ENCODE data around the gene LRP3. TPM values are rescaled to one million over a fixed set of nuclear protein-coding genes. Genes with fewer than 3 reads are reported as not detected.
A peak's percentile ranks its signal among the peaks of the same experiment; 100 is the strongest.

Gene LRP3
- total RNA-seq, 6 donors from 2014 or later = 8.2 to 29.7 (median 19.0) TPM

DNA sequence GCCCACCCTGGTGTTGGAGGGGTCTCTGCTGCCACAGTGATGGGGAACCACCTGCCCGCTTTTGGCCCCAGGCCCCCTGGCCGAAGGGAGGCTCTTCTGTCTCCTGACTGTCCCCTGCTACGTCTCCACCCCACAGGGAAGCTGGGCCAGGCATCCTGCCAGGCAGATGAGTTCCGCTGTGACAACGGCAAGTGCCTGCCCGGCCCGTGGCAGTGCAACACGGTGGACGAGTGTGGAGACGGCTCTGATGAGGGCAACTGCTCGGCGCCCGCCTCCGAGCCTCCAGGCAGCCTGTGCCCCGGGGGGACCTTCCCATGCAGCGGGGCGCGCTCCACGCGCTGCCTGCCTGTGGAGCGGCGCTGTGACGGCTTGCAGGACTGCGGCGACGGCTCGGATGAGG, 11.0 kb downstream of the LRP3 start:
- TF ChIP-seq POLR2A (IDR thresholded peaks at IDR 0.05) = no peak
- TF ChIP-seq POLR2AphosphoS5 (IDR thresholded peaks at IDR 0.05) = no peak
- TF ChIP-seq EP300 (IDR thresholded peaks at IDR 0.05) = no peak
- TF ChIP-seq, protein P1, sequence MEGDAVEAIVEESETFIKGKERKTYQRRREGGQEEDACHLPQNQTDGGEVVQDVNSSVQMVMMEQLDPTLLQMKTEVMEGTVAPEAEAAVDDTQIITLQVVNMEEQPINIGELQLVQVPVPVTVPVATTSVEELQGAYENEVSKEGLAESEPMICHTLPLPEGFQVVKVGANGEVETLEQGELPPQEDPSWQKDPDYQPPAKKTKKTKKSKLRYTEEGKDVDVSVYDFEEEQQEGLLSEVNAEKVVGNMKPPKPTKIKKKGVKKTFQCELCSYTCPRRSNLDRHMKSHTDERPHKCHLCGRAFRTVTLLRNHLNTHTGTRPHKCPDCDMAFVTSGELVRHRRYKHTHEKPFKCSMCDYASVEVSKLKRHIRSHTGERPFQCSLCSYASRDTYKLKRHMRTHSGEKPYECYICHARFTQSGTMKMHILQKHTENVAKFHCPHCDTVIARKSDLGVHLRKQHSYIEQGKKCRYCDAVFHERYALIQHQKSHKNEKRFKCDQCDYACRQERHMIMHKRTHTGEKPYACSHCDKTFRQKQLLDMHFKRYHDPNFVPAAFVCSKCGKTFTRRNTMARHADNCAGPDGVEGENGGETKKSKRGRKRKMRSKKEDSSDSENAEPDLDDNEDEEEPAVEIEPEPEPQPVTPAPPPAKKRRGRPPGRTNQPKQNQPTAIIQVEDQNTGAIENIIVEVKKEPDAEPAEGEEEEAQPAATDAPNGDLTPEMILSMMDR (IDR thresholded peaks at IDR 0.05) = no peak
- H3K4me1 ChIP-seq = no peaks in the 10 kb centered on the region
- H3K4me3 ChIP-seq = no peak overlapping the region
- 93 to 95% methylated on average over 3 to 8 of the region's 27 CpGs for WGBS, 2 donors
- H3K9me3 ChIP-seq = no peaks in the 10 kb centered on the region
- no peak for ATAC-seq (ENCODE audit: low FRiP score in 2 of 2)
- no peaks in the 10 kb centered on the region for H3K27me3 ChIP-seq
- DNase-seq = no peak
- H3K36me3 ChIP-seq = peaks cover 0 to 20% (median 9%) of the 10 kb centered on the region in 4 donors
- no peak overlapping the region for H3K27ac ChIP-seq

DNA sequence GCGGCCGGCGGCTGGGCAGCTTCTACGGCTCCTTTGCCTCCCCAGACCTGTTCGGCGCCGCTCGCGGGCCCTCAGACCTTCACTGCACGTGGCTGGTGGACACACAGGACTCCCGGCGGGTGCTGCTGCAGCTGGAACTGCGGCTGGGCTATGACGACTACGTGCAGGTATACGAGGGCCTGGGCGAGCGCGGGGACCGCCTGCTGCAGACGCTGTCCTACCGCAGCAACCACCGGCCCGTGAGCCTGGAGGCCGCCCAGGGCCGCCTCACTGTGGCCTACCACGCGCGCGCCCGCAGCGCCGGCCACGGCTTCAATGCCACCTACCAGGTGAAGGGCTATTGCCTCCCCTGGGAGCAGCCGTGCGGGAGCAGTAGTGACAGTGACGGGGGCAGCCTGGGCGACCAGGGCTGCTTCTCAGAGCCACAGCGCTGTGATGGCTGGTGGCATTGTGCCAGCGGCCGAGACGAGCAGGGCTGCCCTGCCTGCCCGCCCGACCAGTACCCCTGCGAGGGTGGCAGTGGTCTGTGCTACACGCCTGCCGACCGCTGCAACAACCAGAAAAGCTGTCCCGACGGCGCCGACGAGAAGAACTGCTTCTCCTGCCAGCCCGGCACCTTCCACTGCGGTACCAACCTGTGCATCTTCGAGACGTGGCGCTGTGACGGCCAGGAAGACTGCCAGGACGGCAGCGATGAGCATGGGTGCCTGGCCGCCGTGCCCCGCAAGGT, 11.6 kb downstream of the LRP3 start:
- Histone ChIP-seq H3K27me3 (no peaks in the 10 kb centered on the region), H3K36me3 (peaks cover 0 to 20% (median 9%) of the 10 kb centered on the region in 4 donors), H3K4me3 (no peak overlapping the region), H3K27ac (no peak overlapping the region), H3K9me3 (no peaks in the 10 kb centered on the region), H3K4me1 (no peaks in the 10 kb centered on the region)
- DNase-seq (peak in 1 of 2 donors; percentile 85), ATAC-seq (ENCODE audit: low FRiP score in 2 of 2) (no peak)
- no peak for TF ChIP-seq EP300 (IDR thresholded peaks at IDR 0.05)
- no peak for TF ChIP-seq POLR2AphosphoS5 (IDR thresholded peaks at IDR 0.05)
- no peak for TF ChIP-seq POLR2A (IDR thresholded peaks at IDR 0.05)
- TF ChIP-seq, protein P1 (IDR thresholded peaks at IDR 0.05) = no peak
- WGBS, 2 donors = 80 to 94% methylated on average over 1 to 55 of the region's 64 CpGs

DNA sequence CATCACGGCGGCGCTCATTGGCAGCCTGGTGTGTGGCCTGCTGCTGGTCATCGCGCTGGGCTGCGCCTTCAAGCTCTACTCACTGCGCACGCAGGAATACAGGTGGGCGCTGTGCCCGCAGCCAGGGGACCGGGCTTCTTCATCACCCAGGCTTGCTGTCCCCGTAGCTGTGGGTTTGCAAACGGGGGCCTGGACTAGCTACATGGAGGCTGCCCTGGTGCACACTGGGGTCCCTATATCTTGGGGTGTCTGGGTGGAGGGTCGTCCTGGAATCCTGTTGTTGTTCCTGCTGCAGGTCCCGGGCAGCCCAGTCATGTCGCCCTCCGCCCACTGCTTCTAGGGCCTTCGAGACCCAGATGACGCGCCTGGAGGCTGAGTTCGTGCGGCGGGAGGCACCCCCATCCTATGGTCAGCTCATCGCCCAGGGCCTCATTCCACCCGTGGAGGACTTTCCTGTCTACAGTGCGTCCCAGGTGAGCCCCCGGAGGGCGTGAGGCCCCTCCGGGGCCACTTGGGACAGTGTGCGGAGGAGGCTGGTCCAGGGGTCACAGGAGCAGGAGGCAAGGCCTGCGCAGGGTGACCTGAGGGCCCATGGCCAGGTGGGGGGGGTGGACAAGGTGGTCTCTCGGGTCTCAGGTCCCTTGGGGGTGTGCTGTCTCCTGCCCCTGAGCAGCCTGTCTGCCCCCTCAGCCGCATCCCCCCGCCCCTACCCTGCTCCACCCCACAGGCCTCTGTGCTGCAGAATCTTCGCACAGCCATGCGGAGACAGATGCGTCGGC, 12.3 kb downstream of the LRP3 start:
- WGBS, 2 donors = 95 to 100% methylated on average over 12 to 23 of the region's 38 CpGs
- peak in 1 of 2 donors; percentile 56 for DNase-seq

GRCh38 chr19:33207040-33207620, 13.0 kb downstream of the LRP3 start:
- TF ChIP-seq EP300 (IDR thresholded peaks at IDR 0.05) = no peak
- no peak for TF ChIP-seq POLR2A (IDR thresholded peaks at IDR 0.05)
- TF ChIP-seq POLR2AphosphoS5 (IDR thresholded peaks at IDR 0.05) = no peak
- TF ChIP-seq, protein P1 (IDR thresholded peaks at IDR 0.05) = no peak
- Histone ChIP-seq H3K36me3 (peaks cover 0 to 20% (median 9%) of the 10 kb centered on the region in 4 donors), H3K27ac (no peak overlapping the region), H3K9me3 (no peaks in the 10 kb centered on the region), H3K4me3 (no peak overlapping the region), H3K27me3 (no peaks in the 10 kb centered on the region), H3K4me1 (no peaks in the 10 kb centered on the region)
- ATAC-seq (ENCODE audit: low FRiP score in 2 of 2) (no peak), DNase-seq (peak in 1 of 2 donors; percentile 79)
- WGBS, 2 donors = 94 to 98% methylated on average over 8 to 36 of the region's 38 CpGs

More for the DNA sequence above, 12.3 kb downstream of the LRP3 start:
- Histone ChIP-seq H3K4me1 (no peaks in the 10 kb centered on the region), H3K9me3 (no peaks in the 10 kb centered on the region), H3K4me3 (no peak overlapping the region), H3K27me3 (no peaks in the 10 kb centered on the region), H3K27ac (no peak overlapping the region), H3K36me3 (peaks cover 0 to 20% (median 9%) of the 10 kb centered on the region in 4 donors)
- TF ChIP-seq, protein P1 (IDR thresholded peaks at IDR 0.05) = no peak
- TF ChIP-seq EP300 (IDR thresholded peaks at IDR 0.05) (no peak), POLR2AphosphoS5 (IDR thresholded peaks at IDR 0.05) (no peak), POLR2A (IDR thresholded peaks at IDR 0.05) (no peak)
- no peak for ATAC-seq (ENCODE audit: low FRiP score in 2 of 2)

Measured in upper lobe of left lung (tissue), 6 donors.